Fibroblast of peridontal ligament (primary cell): Measurements from ENCODE around the gene FZD10.

Source experiments
- DNase-seq: peaks from one replicate; pipeline ENCODE4 v3.0.0-alpha.2; 2010; ENCODE audit errors: extremely low read depth

FZD10 gene

GRCh38 chr12:130132831-130133511 is 29.3 kb upstream of the FZD10 start:
- no peak for DNase-seq

GRCh38 chr12:130133851-130134562 is 28.3 kb upstream of the FZD10 start:
- DNase-seq, result no peak

- no peak for DNase-seq
Measured at GRCh38 chr12:130134563-130134915, 27.7 kb upstream of the FZD10 start.

GRCh38 chr12:130136509-130137039 is 25.7 kb upstream of the FZD10 start:
- no peak for DNase-seq

GRCh38 chr12:130137040-130138018 is 24.9 kb upstream of the FZD10 start:
- no peak for DNase-seq

GRCh38 chr12:130138478-130138877 is 23.8 kb upstream of the FZD10 start:
- no peak for DNase-seq

GRCh38 chr12:130139567-130140421 is 22.5 kb upstream of the FZD10 start:
- no peak for DNase-seq

- DNase-seq, result no peak
Measured at GRCh38 chr12:130141105-130141504, 21.2 kb upstream of the FZD10 start.

GRCh38 chr12:130141901-130142683 is 20.2 kb upstream of the FZD10 start:
- DNase-seq, result no peak

- no peak for DNase-seq
Measured at GRCh38 chr12:130142736-130143135, 19.5 kb upstream of the FZD10 start.

- DNase-seq, result no peak
Measured at GRCh38 chr12:130143136-130143535, 19.1 kb upstream of the FZD10 start.

- no peak for DNase-seq
Measured at GRCh38 chr12:130144256-130144655, 18.0 kb upstream of the FZD10 start.

- no peak for DNase-seq
Measured at GRCh38 chr12:130145731-130146130, 16.5 kb upstream of the FZD10 start.

- no peak for DNase-seq
Measured at GRCh38 chr12:130146176-130146931, 15.9 kb upstream of the FZD10 start.

GRCh38 chr12:130147875-130148596 is 14.2 kb upstream of the FZD10 start:
- DNase-seq, result no peak

- DNase-seq, result no peak
Measured at GRCh38 chr12:130151846-130152245, 10.4 kb upstream of the FZD10 start.

GRCh38 chr12:130152386-130152785 is 9.9 kb upstream of the FZD10 start:
- DNase-seq, result no peak

- DNase-seq, result no peak
Measured at GRCh38 chr12:130153803-130154202, 8.5 kb upstream of the FZD10 start.
